CD4-positive, alpha-beta T cell (primary cell): ENCODE measurements around the gene GRIN3A. TPM values are rescaled to one million over a fixed set of nuclear protein-coding genes. Genes with fewer than 3 reads are reported as not detected.

Source experiments
- ATAC-seq: fragments of 200-7000 bp; cut with Tn5 transposase; one replicate; pipeline ENCODE4 v1.10.0; 2022; ENCODE audit warnings: mild to moderate bottlenecking; ENCODE audit not compliant: poor library complexity
- CTCF ChIA-PET: fragments of 350-600 bp; sonication (Branson Sonifier 250); formaldehyde crosslinking; loops from one replicate; lab custom pipeline; 2021; ENCODE audit warnings: antibody characterized with exemption, inconsistent platforms; lab: Charles Lee
- POLR2A ChIA-PET: fragments of 350-600 bp; sonication (Branson Sonifier 250); formaldehyde crosslinking; loops from one replicate; lab custom pipeline; 2021; ENCODE audit warnings: antibody characterized with exemption, inconsistent platforms; lab: Charles Lee
- DNase-seq, 14 experiments: peaks; one replicate each; pipeline ENCODE4 v3.0.0-alpha.2; 2013 to 2020; ENCODE audit warnings: mixed read lengths in 2 of 14
- H3K27ac ChIP-seq, 2 donors: one replicate each; pipeline versions ENCODE4 v1.5.1 to v1.7.0; 2013; ENCODE audit warnings: low read length in 2 of 2, low read depth in 1 of 2, mild to moderate bottlenecking in 1 of 2
- H3K27me3 ChIP-seq, 2 experiments: 1 replicate in 1 of 2; 2 replicates in 1 of 2; pipeline versions ENCODE4 v1.6.1 to v1.7.0; 2013; ENCODE audit warnings: low read length in 2 of 2, control low read depth in 1 of 2, mild to moderate bottlenecking in 1 of 2, moderate library complexity in 1 of 2; ENCODE audit not compliant: insufficient read depth in 2 of 2, control insufficient read depth in 1 of 2
- H3K36me3 ChIP-seq: one replicate; pipeline ENCODE4 v1.6.1; 2013; ENCODE audit warnings: low read length, control low read depth; ENCODE audit not compliant: insufficient read depth
- H3K4me1 ChIP-seq: one replicate; pipeline ENCODE4 v1.6.1; 2013; ENCODE audit warnings: low read length, control low read depth; ENCODE audit not compliant: insufficient read depth
- H3K4me3 ChIP-seq: one replicate; pipeline ENCODE4 v1.5.1; 2013; ENCODE audit warnings: mild to moderate bottlenecking, low read length, moderate library complexity
- H3K9me3 ChIP-seq, 2 experiments: 1 replicate in 1 of 2; 2 replicates in 1 of 2; pipeline versions ENCODE4 v1.6.1 to v1.7.0; 2013; ENCODE audit warnings: low read length in 2 of 2, mild to moderate bottlenecking in 2 of 2, control low read depth in 1 of 2, moderate library complexity in 1 of 2; ENCODE audit not compliant: control insufficient read depth in 1 of 2, insufficient read depth in 1 of 2
- H3K27ac Mint-ChIP-seq: one replicate; pipeline ENCODE4 v1.8.0; 2020; ENCODE audit warnings: mixed read lengths
- H3K27me3 Mint-ChIP-seq: one replicate; pipeline ENCODE4 v1.8.0; 2021; ENCODE audit warnings: mixed read lengths
- H3K36me3 Mint-ChIP-seq: one replicate; pipeline ENCODE4 v1.8.0; 2021; ENCODE audit warnings: low read depth, mixed read lengths
- H3K4me1 Mint-ChIP-seq: one replicate; pipeline ENCODE4 v1.8.0; 2021; ENCODE audit warnings: low read depth, mixed read lengths
- H3K4me3 Mint-ChIP-seq: one replicate; pipeline ENCODE4 v1.8.0; 2020; ENCODE audit warnings: mild to moderate bottlenecking, mixed read lengths
- H3K9me3 Mint-ChIP-seq: one replicate; pipeline ENCODE4 v1.8.0; 2020; ENCODE audit warnings: mixed read lengths
- CTCF ChIP-seq: fragments of 200-600 bp; IDR thresholded peaks from one replicate; pipeline ENCODE4 v1.8.0; 2022; ENCODE audit warnings: antibody characterized with exemption, mild to moderate bottlenecking
- intact Hi-C, 2 experiments: fragments of 100-400 bp; cut with DNase I in 1 of 2; cut with micrococcal nuclease in 1 of 2; formaldehyde crosslinking; loops; one replicate each; pipeline versions ENCODE4 v1.15.1 to v1.9.0; 2023 to 2025; cut with DNase I, micrococcal nuclease
- total RNA-seq, 174 experiments: library from RNA in 2 of 174; stranded (reverse) in 2 of 174; gene quantifications; one replicate each; pipeline ENCODE4 v1.2.3 and lab custom pipeline; 2021 to 2026

GRIN3A gene
- total RNA-seq, 2 experiments from 2014 or later = 0.03 TPM; not detected in 1

- peaks cover 3% of the 10 kb centered on the region for H3K27me3 Mint-ChIP-seq
- ChIA-PET CTCF (no interaction called here), POLR2A (no interaction called here)
- H3K4me1 ChIP-seq = no peaks in the 10 kb centered on the region
- H3K9me3 Mint-ChIP-seq = no peaks in the 10 kb centered on the region
- H3K4me1 Mint-ChIP-seq = no peaks in the 10 kb centered on the region
- DNase-seq (no peak), ATAC-seq (no peak)
- H3K27me3 ChIP-seq = no peaks in the 10 kb centered on the region
- intact Hi-C loops = loop anchor here in 1 of 2 experiments (5.0 kb wide), 1 partner anchor 52 kb away; no protein-coding TSS in a partner anchor
- no peaks in the 10 kb centered on the region for H3K36me3 ChIP-seq
- H3K4me3 ChIP-seq = no peak overlapping the region
- H3K4me3 Mint-ChIP-seq = no peak overlapping the region
- TF ChIP-seq CTCF = no peak
- no peaks in the 10 kb centered on the region for H3K36me3 Mint-ChIP-seq
- no peak overlapping the region for H3K27ac ChIP-seq
- H3K9me3 ChIP-seq = no peaks in the 10 kb centered on the region
- H3K27ac Mint-ChIP-seq = no peak overlapping the region
Observed at GRCh38 chr9:101674165-101674564, 64.3 kb downstream of the GRIN3A start.

GRCh38 chr9:101673642-101674041 lies 64.8 kb downstream of the GRIN3A start:
- no peak for ATAC-seq
- H3K27ac Mint-ChIP-seq = no peak overlapping the region
- ChIA-PET CTCF (no interaction called here), POLR2A (no interaction called here)
- intact Hi-C loops = loop anchor here in 1 of 2 experiments (5.0 kb wide), 1 partner anchor 51 kb away; no protein-coding TSS in a partner anchor
- no peaks in the 10 kb centered on the region for H3K9me3 ChIP-seq
- H3K4me3 Mint-ChIP-seq = no peak overlapping the region
- H3K36me3 Mint-ChIP-seq = no peaks in the 10 kb centered on the region
- H3K9me3 Mint-ChIP-seq = no peaks in the 10 kb centered on the region
- no peak for DNase-seq
- no peak for TF ChIP-seq CTCF
- no peak overlapping the region for H3K27ac ChIP-seq
- H3K27me3 Mint-ChIP-seq = peaks cover 5% of the 10 kb centered on the region
- no peaks in the 10 kb centered on the region for H3K27me3 ChIP-seq
- no peaks in the 10 kb centered on the region for H3K4me1 ChIP-seq
- H3K36me3 ChIP-seq = no peaks in the 10 kb centered on the region
- no peak overlapping the region for H3K4me3 ChIP-seq
- H3K4me1 Mint-ChIP-seq = no peaks in the 10 kb centered on the region

- H3K4me1 ChIP-seq = no peaks in the 10 kb centered on the region
- H3K27me3 Mint-ChIP-seq = peaks cover 5% of the 10 kb centered on the region
- ChIA-PET POLR2A (no interaction called here), CTCF (no interaction called here)
- ATAC-seq = no peak
- no peaks in the 10 kb centered on the region for H3K27me3 ChIP-seq
- no peaks in the 10 kb centered on the region for H3K9me3 Mint-ChIP-seq
- intact Hi-C loops = loop anchor here in 1 of 2 experiments (5.0 kb wide), 1 partner anchor 49 kb away; no protein-coding TSS in a partner anchor
- no peak for TF ChIP-seq CTCF
- H3K27ac ChIP-seq = no peak overlapping the region
- H3K9me3 ChIP-seq = no peaks in the 10 kb centered on the region
- no peak overlapping the region for H3K27ac Mint-ChIP-seq
- H3K4me3 Mint-ChIP-seq = no peak overlapping the region
- H3K4me1 Mint-ChIP-seq = no peaks in the 10 kb centered on the region
- no peak overlapping the region for H3K4me3 ChIP-seq
- DNase-seq = no peak
- H3K36me3 Mint-ChIP-seq = no peaks in the 10 kb centered on the region
- no peaks in the 10 kb centered on the region for H3K36me3 ChIP-seq
Observed at GRCh38 chr9:101671567-101671966, 66.9 kb downstream of the GRIN3A start.
